HG03439 (cell line): Measurements from ENCODE around the gene CDHR1.
"Not testable (repeated sequence)": the region's sequence is repeated elsewhere in the genome, so short reads cannot be mapped to it uniquely, and the experiment has no call there.

Source experiments
- ATAC-seq: cut with Tn5 transposase; IDR thresholded peaks from one replicate; pipeline ENCODE4 v1.9.1; 2021; ENCODE audit warnings: mild to moderate bottlenecking, moderate library complexity; ENCODE audit not compliant: unreplicated experiment

CDHR1 gene

DNA sequence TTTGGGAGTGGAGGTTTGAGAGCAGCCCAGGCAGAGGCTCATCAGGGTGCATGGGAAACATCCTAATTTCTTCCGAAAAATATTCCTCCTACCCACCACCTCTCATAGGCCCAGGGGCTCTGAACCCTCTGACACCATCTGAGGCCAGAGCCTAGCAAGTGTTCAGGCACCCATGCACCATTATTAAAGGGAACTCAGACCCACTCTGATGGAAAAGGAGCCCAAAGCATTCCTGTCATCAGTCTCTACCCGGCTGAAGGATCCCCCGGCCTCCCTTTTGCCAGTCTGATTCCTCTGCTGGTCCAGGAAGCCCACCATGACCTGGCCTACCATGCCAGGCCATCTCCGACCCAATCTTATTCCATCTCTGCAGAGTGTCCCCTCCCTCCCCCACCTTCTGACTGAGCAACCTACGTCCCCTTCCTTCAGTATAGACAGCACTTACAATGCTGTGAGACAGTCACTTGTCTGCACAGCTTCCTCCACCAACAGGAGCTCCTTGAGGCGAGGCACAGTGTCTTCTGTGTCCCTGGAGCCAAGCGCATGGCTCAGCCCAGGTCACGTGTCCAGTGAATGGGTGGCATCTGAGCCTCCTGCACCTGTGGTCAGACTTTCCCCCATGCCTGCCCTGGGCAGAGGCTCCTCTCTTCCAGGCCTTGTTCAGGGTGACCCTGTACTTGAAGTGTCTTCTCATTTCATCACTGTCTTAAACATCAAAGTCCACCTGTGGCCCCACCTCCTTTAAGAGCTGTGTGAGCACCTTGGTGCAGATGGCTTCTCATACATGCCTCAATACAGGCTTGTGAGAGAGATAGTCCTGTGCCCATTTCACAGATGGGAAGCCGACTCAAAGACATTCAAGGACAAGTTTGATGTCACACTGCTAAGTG lies 21.6 kb upstream of the CDHR1 start:
- peak; percentile 53 for ATAC-seq

DNA sequence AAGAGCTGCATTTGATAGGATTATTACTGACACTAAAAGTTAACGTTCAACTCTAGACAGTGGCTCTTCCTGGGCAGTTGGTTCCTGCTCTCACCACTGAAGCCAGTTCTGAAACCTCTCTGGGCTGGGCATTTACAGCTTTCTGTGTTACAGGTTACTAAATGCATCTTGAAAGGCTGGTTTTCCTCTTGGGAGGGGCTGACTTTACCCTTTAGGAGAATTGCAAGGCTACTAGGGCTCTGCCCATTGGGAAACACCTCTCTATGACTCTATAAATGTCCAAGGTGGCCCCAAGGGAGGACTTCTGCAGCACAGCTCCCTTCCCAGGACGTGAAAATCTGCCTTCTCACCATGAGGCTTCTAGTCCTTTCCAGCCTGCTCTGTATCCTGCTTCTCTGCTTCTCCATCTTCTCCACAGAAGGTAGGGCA lies 20.8 kb upstream of the CDHR1 start, which contains the start of gene GPR15LG:
Gene GPR15LG, plus strand, starts transcription at position 301 of the 429 bp plus-strand sequence. Its CDS starts 51 bp downstream, at position 352.
- ATAC-seq: peak; percentile 32

DNA sequence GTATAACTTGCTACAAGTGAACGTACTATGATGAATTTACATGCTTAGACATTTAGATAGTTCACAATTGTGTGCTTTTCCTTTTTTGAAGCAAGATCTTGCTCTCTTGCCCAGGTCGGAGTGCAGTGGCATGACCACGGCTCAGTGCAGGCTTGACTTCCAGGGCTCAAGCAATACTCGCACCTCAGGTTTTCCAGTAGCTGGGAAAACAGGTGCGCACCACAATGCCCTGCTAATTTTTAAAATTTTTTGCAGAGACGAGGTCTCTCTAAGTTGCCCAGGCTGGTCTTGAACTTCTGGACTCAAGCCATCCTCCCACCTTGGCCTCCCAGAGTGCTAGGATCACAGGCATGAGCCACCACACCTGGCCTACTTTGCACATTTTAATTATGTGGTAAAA lies 18.9 kb upstream of the CDHR1 start:
- ATAC-seq: no peak

DNA sequence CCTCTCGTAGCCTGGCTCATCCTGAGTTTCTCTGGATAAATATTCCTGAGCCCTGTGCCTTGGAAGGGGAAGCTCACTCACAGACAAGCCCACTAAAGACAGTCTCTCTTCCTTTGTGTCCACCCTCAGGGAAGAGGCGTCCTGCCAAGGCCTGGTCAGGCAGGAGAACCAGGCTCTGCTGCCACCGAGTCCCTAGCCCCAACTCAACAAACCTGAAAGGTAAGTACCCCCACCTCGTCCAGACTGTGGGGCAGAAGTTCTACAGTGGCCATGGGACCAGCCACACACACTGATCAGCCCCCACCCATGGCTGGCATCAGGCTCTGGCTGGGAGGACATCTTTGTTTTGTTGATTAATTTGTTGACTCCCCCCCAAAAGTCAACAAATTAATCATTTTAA lies 18.0 kb upstream of the CDHR1 start:
- ATAC-seq: no peak

DNA sequence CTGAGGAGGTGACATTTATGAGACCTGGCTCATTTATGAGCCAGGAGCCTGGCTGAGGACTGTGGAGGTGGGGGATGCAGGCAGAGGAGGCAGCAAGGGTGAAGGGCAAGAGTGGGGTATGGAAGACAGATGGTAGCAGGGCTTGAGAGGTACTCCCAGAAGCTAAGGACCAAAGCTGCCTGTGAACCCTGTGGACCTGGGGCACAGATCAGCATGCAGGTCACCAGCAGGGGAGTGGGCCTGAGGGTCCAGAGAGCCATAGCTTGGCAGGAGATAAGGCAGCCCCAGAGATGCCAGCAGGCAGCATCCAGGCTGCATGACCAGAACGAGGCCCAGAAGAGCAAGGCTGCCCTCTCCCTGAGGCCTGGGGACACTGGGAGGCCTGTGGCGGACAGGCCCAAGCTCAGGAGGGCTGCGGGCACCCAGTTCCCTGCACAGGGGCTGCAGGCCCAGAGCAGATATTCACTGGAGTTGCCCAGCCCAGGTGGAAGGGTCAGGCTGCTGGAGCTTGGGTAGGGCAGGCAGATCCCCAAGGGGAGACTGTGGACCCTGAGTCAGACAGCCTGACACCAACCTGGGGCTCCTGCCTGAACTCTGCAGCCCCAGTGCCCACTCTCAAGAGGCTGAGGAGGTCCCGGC lies 17.4 kb upstream of the CDHR1 start:
- ATAC-seq: no peak

DNA sequence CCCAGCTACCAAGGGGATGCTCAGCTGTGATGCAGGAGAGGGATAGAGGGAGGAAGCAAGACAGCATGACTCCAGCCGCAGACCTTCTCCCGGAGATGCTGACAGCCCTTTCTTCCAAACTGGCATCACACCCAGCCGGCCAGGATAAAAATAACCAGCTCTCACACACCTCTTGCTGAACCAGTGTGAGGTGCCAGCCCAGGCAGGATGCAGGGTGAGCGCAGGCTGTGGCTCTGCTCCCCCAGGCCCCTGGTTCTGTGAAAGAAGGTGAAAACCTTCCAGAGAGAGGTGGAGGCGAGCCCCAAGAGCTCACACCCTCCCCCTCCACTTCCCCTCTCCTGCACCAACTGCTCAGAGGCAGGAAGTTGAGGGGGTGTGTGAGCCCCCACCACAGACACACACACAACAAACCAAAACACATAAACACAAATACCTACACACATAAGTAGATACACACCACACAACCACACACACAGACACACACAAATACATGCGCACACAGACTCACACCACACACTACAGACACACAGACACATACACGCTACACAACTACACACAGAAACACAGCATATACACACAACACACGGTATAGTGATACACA lies 16.7 kb upstream of the CDHR1 start:
- no peak for ATAC-seq

DNA sequence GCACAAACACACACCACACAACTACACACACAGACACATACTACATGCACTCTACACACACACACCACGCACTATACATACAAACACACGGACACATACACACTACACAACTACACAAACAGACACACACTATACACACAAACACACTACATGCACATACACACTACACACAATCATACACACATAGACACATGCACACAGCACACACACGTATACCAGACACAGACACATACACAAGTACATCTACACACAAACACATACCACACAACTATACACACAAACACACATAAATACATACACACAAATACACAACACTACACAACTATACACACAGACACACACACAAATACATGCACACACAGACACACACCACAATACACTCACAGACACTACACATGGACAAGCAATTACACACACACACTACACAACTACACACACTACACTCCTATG lies 16.2 kb upstream of the CDHR1 start:
- no peak for ATAC-seq

DNA sequence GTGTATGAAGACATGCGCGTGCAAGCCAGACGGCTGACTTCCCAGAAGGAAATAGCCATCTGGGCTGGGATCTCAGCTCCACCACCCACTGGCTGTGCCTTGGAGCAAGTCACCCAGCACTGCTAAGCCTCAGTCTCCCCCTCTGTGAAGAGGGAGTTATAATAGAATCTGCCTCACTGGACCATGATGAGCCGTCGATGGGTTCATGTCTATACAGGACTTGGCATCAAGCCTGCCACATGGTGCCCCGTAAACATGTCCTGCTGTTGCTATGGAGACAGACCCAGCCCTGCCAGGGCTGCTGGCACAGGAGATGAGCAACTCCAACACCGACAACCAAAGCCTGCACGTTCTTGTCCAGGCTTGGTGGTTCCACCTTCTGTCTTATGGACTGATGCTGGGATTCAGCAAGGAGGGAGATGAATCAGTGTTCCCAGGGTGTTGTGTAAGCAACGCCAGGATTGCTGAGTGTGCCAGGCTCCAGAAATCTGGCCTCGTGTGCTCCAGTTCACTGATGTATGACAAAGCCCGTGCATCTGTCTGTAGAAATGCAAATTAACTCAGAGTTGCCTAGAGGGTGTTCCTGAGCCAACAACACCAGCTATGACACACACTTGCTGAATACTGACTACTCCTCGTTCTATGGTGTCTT lies 15.2 kb upstream of the CDHR1 start:
- ATAC-seq: peak; percentile 92

DNA sequence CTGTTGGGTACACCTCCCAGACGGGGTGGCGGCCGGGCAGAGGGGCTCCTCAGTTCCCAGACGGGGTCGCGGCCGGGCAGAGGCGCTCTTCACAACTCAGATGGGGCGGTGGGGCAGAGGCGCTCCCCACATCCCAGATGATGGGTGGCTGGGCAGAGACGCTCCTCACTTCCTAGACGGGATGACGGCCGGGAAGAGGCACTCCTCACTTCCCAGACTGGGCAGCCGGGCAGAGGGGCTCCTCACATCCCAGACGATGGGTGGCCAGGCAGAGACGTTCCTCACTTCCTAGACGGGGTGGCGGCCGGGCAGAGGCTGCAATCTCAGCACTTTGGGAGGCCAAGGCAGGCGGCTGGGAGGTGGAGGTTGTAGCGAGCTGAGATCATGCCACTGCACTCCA lies 14.0 kb upstream of the CDHR1 start:
- ATAC-seq: not testable (repeated sequence)

DNA sequence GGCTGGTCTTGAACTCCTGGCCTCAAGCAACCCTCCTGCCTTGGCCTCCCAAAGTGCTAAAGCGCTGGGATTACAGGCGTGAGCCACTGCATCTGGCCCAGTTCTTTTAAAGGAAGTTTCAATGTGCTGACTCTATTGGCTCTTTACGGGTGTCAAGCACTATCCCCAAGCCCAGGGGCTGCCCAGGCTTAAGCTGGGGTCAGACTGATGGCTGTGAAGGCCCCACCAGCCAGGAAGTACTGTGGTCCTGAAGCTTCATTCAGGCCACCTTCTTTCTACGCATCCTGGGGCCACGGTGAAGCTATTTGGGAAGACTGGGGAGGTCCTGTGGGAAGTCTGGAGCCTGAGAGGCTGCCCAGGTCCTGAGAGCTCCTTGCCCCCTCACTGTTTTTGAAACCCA lies 12.7 kb upstream of the CDHR1 start:
- ATAC-seq: no peak

DNA sequence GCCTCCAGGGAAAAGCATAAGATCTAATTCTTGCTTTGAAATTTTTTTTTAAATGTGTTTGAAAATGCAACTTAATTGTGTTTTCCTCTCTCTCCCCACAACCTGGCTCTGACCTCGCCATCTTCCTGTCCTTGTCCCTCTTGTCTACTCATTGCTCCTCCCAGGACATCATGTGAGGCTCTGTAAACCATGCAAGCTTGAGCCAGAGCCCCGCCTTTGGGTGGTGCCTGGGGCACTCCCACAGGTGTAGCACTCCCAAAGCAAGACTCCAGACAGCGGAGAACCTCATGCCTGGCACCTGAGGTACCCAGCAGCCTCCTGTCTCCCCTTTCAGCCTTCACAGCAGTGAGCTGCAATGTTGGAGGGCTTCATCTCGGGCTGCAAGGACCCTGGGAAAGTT lies 9.8 kb upstream of the CDHR1 start:
- no peak for ATAC-seq

DNA sequence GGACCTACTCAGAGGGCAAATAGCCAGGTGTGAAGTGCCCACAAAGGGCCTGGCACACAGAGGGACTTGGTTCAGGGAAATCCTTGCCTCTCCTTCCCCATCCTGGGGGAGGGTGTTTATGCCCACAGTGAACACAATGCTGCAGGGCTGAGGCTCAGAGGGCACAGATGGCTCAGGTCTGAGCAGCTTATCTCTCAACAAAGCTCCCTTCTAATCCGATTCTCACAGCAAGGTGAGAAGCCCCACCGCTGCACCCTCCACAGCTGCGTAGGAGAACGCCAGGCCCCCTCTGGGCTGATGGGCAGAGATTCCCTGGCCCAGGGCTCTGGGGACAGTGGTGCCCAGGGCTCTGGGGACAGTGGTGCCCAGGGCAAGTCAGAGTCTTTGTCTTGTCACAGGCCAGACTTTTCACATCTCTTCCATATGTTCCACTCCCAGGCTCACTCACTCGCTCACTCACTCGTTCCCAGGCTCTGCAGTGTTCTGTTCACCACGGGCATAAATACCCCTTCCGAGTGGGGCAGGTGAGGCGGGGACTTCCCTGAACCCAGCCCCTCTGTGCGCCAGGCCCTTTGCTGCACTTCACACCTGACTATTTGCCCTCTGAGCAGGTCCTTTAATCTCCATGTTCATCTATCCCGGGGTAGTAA lies 8.7 kb upstream of the CDHR1 start:
- no peak for ATAC-seq

DNA sequence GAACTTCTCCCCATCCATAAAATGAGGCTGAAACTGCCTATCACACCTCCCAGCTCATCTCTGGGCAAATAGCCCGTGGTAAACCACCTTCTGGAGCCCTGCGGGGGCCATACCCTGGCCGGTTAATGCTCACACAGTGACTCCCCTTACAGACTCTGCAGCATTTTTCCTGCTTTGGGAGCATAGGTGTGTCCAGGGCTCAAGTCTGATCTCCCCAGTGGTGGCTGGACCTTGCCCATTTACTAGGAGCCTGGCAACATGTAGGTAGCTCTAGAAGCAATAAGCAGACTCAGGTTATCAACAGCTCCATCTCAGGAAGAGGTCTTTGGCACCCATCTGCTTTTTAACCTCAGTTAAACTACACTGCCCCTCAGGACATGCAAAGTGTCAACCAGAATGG lies 5.5 kb upstream of the CDHR1 start:
- ATAC-seq: no peak

DNA sequence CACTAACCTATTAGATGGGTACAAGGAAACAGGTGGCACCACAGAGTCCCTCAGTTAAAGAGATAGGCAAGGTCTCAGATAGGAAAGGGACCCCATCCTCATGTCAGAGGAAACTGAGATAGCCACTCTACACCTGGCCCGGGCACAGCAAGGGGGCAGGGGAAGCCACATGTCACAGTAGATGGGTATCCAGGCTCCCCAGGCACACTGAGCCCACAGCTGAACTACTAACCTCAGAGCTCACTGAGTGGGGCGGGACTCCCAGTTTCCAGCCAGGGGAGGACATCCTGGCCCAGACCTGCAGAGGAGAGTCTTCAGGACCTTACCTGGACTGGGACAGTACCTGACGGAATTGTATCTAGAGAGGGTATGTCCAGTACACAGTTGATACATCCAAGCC lies 3.7 kb upstream of the CDHR1 start:
- no peak for ATAC-seq

DNA sequence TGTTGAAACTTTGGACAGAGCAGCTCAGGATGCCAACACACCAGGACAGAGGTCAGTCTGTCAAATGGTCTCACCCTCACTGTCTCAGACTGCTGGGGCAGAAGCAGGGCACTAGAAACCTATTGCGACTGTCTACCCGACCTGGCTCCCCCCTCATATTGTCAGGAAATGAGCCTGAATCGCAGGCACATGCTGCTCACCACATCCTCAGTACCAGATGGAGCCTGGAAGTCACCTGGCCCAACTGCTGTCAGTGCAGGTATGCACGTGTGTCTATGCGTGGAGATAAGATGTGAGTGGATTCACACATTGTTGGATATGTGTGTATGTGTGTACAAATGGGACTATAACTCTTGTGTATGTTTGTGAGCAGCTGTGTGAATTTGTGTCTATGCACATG lies 3.2 kb upstream of the CDHR1 start:
- ATAC-seq: no peak

DNA sequence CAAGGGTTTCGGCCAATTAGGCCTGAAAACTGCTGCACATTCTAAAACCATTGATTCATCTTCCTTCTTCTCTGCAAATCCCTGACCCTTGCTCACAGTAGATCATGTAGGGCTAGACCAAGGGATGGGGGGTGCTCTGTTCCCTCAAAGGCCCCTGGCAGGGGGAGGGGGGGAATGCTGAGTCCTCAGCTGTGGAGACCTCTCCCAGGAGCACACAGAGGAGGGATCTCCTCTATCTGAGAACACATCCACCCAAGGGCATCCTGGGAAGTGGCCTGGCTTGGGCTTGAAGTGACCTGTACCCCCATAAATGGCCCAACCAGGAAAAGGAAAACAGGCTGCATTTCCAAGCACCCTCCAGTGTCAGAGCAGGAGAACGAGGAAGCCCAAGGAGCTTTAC lies 1.0 kb upstream of the CDHR1 start:
- ATAC-seq: no peak

DNA sequence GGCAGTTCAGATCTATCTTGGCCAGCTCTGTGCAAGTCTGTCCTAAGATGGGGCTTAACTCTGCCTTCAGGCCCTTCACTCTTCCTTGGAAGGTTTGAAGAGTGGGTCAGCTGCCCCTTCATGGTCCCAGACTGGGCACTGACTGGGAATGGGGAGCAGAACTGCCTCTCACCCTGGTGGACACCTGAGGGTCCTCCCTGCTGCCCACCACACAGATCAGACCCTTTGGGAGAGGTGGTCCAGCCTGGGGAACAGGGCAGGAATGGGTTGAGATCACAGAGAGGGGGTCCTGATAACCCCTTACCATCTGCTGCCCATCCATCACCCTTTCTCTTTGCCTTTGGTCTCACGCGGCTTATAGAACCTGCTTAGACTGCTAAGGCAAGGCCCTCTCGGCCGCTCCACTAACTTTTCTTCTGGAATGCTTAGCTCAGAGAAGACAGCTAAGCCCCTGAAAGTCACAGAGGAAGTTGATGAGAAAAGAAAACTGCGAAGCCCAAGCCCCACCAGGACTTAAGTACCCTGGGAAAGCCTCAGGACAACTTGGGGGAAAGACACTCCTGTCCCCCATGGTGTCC lies 402 bp upstream of the CDHR1 start:
- no peak for ATAC-seq

DNA sequence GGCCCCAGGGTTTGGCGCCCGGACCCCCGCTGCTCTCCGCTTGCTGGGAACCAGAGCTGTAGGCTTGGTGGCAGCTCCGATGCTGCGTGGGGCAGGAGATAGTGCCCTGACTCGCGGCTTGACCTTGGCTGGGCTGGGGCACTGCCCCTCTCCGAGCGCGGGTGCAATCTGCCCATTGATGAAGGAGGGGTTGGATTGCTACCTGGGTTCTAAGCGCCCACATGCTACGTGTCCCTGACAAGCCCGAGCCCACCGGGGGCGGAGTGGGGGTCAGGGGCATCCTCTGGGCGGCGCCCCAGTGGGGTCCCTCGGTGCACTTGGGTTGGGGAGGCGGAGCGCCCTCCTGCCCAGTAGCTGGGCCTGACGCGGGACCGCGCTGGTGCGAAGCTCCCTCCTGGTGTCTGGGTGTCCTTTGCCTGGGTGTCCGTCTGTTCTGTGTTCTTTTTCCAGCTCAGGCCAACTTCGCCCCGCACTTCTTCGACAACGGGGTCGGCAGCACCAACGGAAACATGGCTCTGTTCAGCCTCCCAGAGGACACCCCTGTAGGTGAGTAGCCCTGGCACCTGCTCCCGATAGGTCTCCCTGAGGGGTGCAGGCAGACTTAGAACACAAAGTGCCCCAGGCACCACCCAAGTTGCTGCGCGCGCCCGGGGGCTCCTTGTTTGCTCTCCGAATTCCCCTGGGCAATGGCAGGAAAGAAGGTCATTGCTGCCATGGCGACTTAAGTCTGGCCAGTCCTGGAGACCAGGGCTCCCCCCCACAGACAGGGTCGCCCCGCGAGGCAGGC lies 900 bp downstream of the CDHR1 start:
- ATAC-seq: no peak

DNA sequence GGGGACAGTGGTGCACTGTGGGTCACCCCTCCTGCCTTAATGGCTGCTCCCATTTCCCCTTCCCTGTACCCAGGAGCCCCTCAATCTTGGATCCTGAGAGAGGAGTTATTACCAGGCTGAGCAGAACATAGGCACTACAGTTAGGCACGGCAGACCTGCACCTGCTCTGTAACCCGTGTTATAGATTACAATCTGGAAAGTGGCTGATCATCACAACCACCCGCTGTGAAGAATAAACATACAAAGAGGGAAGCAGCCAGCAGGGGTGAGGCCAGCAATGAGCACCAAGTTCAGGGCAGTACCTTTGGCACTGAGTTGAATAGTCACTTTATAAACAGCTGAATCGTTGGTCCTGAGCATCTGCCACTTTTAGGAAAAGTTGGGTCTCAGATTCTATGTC lies 1.7 kb downstream of the CDHR1 start:
- no peak for ATAC-seq

DNA sequence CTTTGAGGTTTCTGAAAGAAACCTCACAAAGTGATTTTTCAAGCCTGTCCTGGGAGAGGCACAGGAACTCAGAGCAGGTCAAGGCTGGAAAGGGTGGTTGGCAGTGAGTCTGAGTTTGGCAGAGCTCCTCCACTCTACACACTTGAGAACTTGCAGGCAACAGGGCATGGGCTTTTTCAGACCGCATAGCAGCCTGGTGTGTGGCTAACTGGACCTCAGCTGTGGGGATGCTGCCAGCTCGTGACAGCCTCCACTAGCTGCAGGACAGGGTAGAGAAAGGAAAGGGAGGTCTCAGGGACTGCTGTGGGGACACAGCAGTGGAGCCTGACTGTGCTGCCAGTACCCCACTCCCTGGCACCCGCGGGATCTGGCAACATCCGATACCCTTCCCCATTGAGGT lies 2.6 kb downstream of the CDHR1 start:
- ATAC-seq: no peak
